ENCODE data around the gene ATL3.
"Not testable (repeated sequence)": the region's sequence is repeated elsewhere in the genome, so short reads cannot be mapped to it uniquely, and the experiment has no call there.

ATL3 gene, protein sequence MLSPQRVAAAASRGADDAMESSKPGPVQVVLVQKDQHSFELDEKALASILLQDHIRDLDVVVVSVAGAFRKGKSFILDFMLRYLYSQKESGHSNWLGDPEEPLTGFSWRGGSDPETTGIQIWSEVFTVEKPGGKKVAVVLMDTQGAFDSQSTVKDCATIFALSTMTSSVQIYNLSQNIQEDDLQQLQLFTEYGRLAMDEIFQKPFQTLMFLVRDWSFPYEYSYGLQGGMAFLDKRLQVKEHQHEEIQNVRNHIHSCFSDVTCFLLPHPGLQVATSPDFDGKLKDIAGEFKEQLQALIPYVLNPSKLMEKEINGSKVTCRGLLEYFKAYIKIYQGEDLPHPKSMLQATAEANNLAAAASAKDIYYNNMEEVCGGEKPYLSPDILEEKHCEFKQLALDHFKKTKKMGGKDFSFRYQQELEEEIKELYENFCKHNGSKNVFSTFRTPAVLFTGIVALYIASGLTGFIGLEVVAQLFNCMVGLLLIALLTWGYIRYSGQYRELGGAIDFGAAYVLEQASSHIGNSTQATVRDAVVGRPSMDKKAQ

DNA sequence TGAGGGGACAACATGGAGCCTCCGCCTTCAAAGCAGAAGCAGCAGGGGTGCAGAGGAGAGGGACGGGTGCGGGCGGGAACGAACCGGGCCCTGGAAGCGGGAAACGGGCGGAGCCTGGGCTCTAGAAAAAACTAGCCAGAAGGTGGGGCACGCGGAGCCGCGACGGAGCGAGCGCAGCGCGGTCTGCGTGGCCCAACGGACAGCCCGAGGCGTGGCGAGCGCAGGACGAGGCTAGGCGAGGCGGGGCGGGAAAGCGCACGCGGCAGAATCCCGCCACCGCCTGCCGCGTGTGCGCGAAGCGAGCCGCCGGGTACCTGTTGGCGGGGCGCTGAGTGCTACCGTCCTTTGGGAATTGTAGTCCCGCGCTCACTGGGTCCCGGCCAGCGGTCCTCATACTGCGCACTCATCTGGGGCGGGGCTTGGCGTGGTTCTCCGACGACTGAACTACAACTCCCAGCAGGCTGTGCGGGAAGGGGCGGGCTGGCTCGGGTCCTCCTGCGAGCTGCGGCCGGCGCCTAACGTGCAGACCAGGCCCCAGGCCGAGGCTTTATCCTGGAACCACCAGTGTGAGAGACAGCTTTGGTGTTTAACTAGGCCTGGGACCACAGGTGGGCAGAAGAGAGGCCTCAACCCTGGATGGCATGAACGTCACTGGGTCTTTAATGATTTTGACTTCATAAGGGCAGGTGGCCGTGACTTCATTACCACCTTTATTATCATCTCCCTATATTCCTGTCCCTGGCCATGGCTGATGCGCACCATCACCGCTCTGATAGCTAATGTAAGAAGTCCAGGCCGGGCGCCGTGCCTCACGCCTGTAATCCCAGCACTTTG lies at the start of gene ATL3:
Gene ATL3 (minus strand): TSS at position 55 of the 834 bp plus-strand sequence. CDS start 41 bp downstream, at position 14.
- peak; percentile 99 for DNase-seq

DNA sequence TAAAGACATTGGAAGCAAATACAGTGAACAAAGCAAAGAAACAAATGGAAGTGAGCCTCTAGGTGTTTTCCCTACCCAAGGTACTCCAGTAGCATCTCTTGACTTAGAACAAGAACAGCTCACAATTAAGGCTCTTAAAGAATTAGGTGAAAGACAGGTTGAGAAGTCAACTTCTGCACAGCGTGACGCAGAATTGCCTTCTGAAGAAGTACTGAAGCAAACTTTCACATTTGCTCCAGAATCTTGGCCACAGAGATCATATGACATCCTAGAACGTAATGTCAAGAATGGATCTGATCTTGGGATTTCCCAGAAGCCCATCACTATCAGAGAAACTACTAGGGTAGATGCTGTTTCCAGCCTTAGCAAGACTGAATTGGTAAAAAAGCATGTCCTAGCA lies 49.4 kb upstream of the ATL3 start:
- no peak for DNase-seq

GRCh38 chr11:63719987-63720386 lies 48.8 kb upstream of the ATL3 start:
- no peak for DNase-seq

DNA sequence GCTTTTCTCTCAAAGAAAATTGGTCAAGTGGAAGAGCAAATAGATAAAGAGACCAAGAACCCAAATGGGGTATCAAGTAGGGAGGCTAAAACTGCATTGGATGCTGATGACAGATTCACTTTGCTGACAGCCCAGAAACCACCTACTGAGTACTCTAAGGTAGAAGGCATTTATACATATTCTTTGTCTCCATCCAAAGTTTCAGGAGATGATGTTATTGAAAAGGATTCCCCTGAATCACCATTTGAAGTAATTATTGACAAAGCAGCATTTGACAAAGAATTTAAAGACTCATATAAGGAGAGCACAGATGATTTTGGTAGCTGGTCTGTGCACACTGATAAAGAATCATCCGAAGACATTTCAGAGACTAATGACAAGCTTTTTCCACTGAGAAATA lies 47.8 kb upstream of the ATL3 start:
- DNase-seq, result no peak

GRCh38 chr11:63716046-63716445 lies 44.9 kb upstream of the ATL3 start:
- no peak for DNase-seq

DNA sequence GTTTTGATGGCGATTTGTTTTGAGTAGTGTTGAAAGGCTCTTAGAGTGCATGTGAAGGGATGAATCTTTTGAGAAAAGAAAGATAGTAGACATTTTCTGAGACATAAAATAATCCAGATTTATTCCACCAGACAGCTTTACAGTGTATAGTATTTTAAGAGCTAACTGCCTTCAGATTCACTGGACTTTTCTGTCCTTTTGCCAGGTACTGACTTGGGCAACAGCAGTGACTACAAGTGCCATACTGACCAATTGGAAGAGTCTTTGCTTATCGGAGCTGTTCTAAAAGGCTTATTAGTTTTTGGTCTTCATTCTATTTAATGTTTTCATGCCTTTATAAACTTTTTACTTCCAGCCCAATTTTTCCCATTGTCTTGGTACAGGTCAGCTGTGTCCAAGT lies 42.6 kb upstream of the ATL3 start:
- no peak for DNase-seq

- no peak for DNase-seq
Observed at GRCh38 chr11:63711838-63712237, 40.7 kb upstream of the ATL3 start.

GRCh38 chr11:63710476-63711217 lies 39.5 kb upstream of the ATL3 start:
- DNase-seq, result no peak

- no peak for DNase-seq
Observed at GRCh38 chr11:63709336-63709884, 38.2 kb upstream of the ATL3 start.

GRCh38 chr11:63708764-63709163 lies 37.6 kb upstream of the ATL3 start:
- no peak for DNase-seq

- no peak for DNase-seq
Observed at GRCh38 chr11:63705526-63705925, 34.4 kb upstream of the ATL3 start.

- no peak for DNase-seq
Observed at GRCh38 chr11:63699896-63700295, 28.7 kb upstream of the ATL3 start.

GRCh38 chr11:63698976-63699733 lies 28.0 kb upstream of the ATL3 start:
- DNase-seq, result no peak

- no peak for DNase-seq
Observed at GRCh38 chr11:63694596-63694995, 23.4 kb upstream of the ATL3 start.

DNA sequence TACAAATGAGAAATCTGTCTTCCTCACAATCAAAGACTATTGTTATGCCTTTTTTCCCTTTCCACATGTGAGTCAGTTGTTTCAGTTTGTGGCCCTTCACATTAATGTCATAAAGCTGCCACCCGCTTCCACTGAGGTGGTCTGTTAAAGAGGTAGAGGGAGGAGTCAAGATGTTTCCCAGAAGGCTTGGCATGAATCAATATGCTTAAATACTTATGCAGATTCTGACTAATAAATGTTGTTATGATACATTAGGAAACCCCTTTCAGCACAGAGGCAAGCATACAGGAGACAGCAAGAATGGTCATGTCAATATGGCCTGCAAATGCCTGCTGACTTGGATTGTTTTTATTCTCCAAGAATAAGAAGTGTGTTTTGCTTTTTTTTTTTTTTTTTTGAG lies 16.7 kb upstream of the ATL3 start:
- no peak for DNase-seq

- DNase-seq, result no peak
Observed at GRCh38 chr11:63686926-63687325, 15.8 kb upstream of the ATL3 start.

DNA sequence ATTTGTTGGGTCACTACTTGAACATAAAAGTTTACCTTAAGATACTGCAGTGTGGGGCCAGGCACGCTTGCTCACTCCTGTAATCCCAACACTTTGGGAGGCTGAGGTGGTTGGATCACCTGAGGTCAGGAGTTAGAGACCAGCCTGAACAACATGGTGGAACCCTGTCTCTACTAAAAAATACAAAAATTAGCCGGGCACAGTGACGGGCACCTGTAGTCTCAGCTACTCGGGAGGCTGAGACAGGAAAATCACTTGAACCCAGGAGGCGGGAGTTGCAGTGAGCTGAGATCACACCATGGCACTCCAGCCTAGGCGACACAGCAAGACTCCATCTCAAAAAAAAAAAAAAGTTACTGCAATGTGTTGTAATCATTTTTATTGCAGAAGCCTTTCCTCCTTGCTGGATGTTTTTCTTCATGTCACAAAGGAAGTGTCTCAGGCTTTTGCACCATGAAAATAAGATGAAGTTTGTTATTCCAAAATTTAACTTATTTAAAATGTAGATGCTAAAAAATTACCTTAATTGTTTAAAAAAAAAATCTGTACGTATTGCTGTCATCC lies 14.1 kb upstream of the ATL3 start:
- DNase-seq, result not testable (repeated sequence)

- no peak for DNase-seq
Observed at GRCh38 chr11:63683133-63683991, 12.2 kb upstream of the ATL3 start.

GRCh38 chr11:63682066-63683021 lies 11.2 kb upstream of the ATL3 start:
- DNase-seq, result peak; percentile 55

Measured in DMS53 (cell line).